B cell (primary cell): ENCODE results near the gene RAE1. TPM values are rescaled to one million over a fixed set of nuclear protein-coding genes. Genes with fewer than 3 reads are reported as not detected.
"Not testable (repeated sequence)": the region's sequence is repeated elsewhere in the genome, so short reads cannot be mapped to it uniquely, and the experiment has no call there.

Experiments
- ATAC-seq: fragments of 200-7000 bp; cut with Tn5 transposase; one replicate; pipeline ENCODE4 v1.10.0; 2021; ENCODE audit warnings: low read depth, mild to moderate bottlenecking, moderate number of reproducible peaks, moderate library complexity
- CTCF ChIA-PET: fragments of 350-600 bp; sonication (Branson Sonifier 250); formaldehyde crosslinking; loops from one replicate; lab custom pipeline; 2021; ENCODE audit warnings: antibody characterized with exemption, inconsistent platforms; lab: Charles Lee
- POLR2A ChIA-PET: fragments of 350-600 bp; sonication (Branson Sonifier 250); formaldehyde crosslinking; loops from one replicate; lab custom pipeline; 2021; ENCODE audit warnings: antibody characterized with exemption; lab: Charles Lee
- DNase-seq: peaks from one replicate; pipeline ENCODE4 v3.0.0; 2013
- H2AFZ ChIP-seq: 2 replicates; pipeline ENCODE4 v1.6.1; 2012; ENCODE audit warnings: mild to moderate bottlenecking, low read depth, low read length; ENCODE audit not compliant: insufficient read depth, poor library complexity, severe bottlenecking
- H3K27ac ChIP-seq, 2 donors: 1 replicate in 1 of 2; 2 replicates in 1 of 2; pipeline ENCODE4 v1.5.1; 2012 to 2013; ENCODE audit warnings: low read length in 2 of 2, mild to moderate bottlenecking in 2 of 2, moderate library complexity in 1 of 2
- H3K27me3 ChIP-seq, 4 experiments: fragments of 200-600 bp in 1 of 4; sonication (generic) in 1 of 4; replicated peaks in 1 of 4; 1 replicate in 2 of 4; 2 replicates in 2 of 4; pipeline versions ENCODE4 v1.6.1 to v1.7.0; 2013 to 2016; ENCODE audit warnings: low read length in 3 of 4, mild to moderate bottlenecking in 2 of 4, mixed read lengths in 1 of 4, moderate library complexity in 1 of 4; ENCODE audit not compliant: insufficient read depth in 4 of 4, control insufficient read depth in 3 of 4; ENCODE audit errors: control extremely low read depth in 1 of 4
- H3K36me3 ChIP-seq, 2 experiments: replicated peaks in 1 of 2; 1 replicate in 1 of 2; 2 replicates in 1 of 2; pipeline versions ENCODE4 v1.6.1 to v1.7.1; 2013; ENCODE audit warnings: low read length in 1 of 2; ENCODE audit not compliant: insufficient read depth in 2 of 2, control insufficient read depth in 1 of 2; ENCODE audit errors: control extremely low read depth in 1 of 2, extremely low read depth in 1 of 2
- H3K4me1 ChIP-seq, 2 donors: fragments of 200-600 bp in 1 of 2; sonication (generic) in 1 of 2; 1 replicate in 1 of 2; 2 replicates in 1 of 2; pipeline versions ENCODE4 v1.5.1 to v1.6.1; 2013 to 2017; ENCODE audit warnings: low read length in 2 of 2; ENCODE audit not compliant: control insufficient read depth in 2 of 2, insufficient read depth in 2 of 2
- H3K4me2 ChIP-seq: replicated peaks from 2 replicates; pipeline ENCODE3; 2012; ENCODE audit warnings: mild to moderate bottlenecking, low read depth, low read length; ENCODE audit not compliant: poor library complexity, severe bottlenecking
- H3K4me3 ChIP-seq, 5 experiments: fragments of 200-600 bp in 1 of 5; sonication (generic) in 1 of 5; 1 replicate in 3 of 5; 2 replicates in 2 of 5; pipeline versions ENCODE4 v1.5.1 to v1.7.0; 2011 to 2016; ENCODE audit warnings: low read length in 4 of 5, mild to moderate bottlenecking in 4 of 5, low read depth in 2 of 5, control low read depth in 1 of 5, moderate library complexity in 1 of 5; ENCODE audit not compliant: insufficient read depth in 1 of 5; ENCODE audit errors: control extremely low read depth in 1 of 5, extremely low read depth in 1 of 5
- H3K79me2 ChIP-seq: fragments of 200-600 bp; sonication (generic); one replicate; pipeline ENCODE4 v1.6.0; 2016; ENCODE audit warnings: low read length; ENCODE audit not compliant: control insufficient read depth, insufficient read depth
- H3K9ac ChIP-seq: fragments of 200-600 bp; sonication (generic); 2 replicates; pipeline ENCODE4 v1.6.1; 2017; ENCODE audit warnings: mild to moderate bottlenecking, low read length, moderate library complexity
- H3K9me3 ChIP-seq, 3 donors: one replicate each; pipeline versions ENCODE4 v1.6.1 to v1.7.1; 2013; ENCODE audit warnings: low read length in 2 of 3; ENCODE audit not compliant: control insufficient read depth in 2 of 3, insufficient read depth in 1 of 3; ENCODE audit errors: control extremely low read depth in 1 of 3
- H4K20me1 ChIP-seq: 2 replicates; pipeline ENCODE4 v1.6.0; 2012; ENCODE audit warnings: mild to moderate bottlenecking, low read length; ENCODE audit not compliant: insufficient read depth, control insufficient read depth, poor library complexity, severe bottlenecking
- H3K27ac Mint-ChIP-seq: one replicate; pipeline ENCODE4 v1.8.0; 2021; ENCODE audit warnings: mixed read lengths
- H3K27me3 Mint-ChIP-seq: one replicate; pipeline ENCODE4 v1.8.0; 2021; ENCODE audit warnings: mixed read lengths
- H3K4me1 Mint-ChIP-seq: one replicate; pipeline ENCODE4 v1.8.0; 2021; ENCODE audit warnings: mixed read lengths
- H3K4me3 Mint-ChIP-seq: one replicate; pipeline ENCODE4 v1.8.0; 2021; ENCODE audit warnings: mixed read lengths
- H3K9me3 Mint-ChIP-seq: one replicate; pipeline ENCODE4 v1.8.0; 2022; ENCODE audit warnings: mixed read lengths; ENCODE audit not compliant: insufficient read depth
- EZH2 ChIP-seq: IDR thresholded peaks from 2 replicates; pipeline ENCODE4 v1.6.1; 2012; ENCODE audit warnings: borderline replicate concordance, low read depth, mild to moderate bottlenecking, moderate library complexity, low read length; ENCODE audit not compliant: insufficient read depth, poor library complexity, severe bottlenecking
- WGBS: methylation state at CpG from one replicate; pipeline ENCODE4 v1.1.5; 2013; ENCODE audit warnings: missing lambda C conversion rate; ENCODE audit not compliant: insufficient coverage; 5-methylcytosine and 5-hydroxymethylcytosine counted together
- intact Hi-C: fragments of 100-400 bp; cut with micrococcal nuclease; formaldehyde crosslinking; loops from one replicate; pipeline ENCODE4 v1.10.0; 2022
- polyA plus RNA-seq: library from polyadenylated mRNA; depleted of rRNA; stranded (reverse); fragments of >200 nt; gene quantifications from 2 replicates; pipeline ENCODE4 v1.2.3, GENCODE V29; 2012
- total RNA-seq, 2 donors: library from RNA; stranded (reverse); fragments of 120-200 nt in 1 of 2; gene quantifications; 1 replicate in 1 of 2; 2 replicates in 1 of 2; pipeline versions ENCODE4 v1.2.3 to v1.2.4, GENCODE V29; 2013 to 2022
- TF ChIP-seq, protein P1 (sequence below): fragments of 200-600 bp; IDR thresholded peaks from one replicate; pipeline ENCODE4 v1.8.0; 2022; ENCODE audit warnings: antibody characterized with exemption, mild to moderate bottlenecking

RAE1 gene
- total and polyA plus RNA-seq, 2 donors (not counting 1 experiment from before 2014, with no cell fraction given): 32.6 to 33.3 TPM

- TF ChIP-seq, protein P1, sequence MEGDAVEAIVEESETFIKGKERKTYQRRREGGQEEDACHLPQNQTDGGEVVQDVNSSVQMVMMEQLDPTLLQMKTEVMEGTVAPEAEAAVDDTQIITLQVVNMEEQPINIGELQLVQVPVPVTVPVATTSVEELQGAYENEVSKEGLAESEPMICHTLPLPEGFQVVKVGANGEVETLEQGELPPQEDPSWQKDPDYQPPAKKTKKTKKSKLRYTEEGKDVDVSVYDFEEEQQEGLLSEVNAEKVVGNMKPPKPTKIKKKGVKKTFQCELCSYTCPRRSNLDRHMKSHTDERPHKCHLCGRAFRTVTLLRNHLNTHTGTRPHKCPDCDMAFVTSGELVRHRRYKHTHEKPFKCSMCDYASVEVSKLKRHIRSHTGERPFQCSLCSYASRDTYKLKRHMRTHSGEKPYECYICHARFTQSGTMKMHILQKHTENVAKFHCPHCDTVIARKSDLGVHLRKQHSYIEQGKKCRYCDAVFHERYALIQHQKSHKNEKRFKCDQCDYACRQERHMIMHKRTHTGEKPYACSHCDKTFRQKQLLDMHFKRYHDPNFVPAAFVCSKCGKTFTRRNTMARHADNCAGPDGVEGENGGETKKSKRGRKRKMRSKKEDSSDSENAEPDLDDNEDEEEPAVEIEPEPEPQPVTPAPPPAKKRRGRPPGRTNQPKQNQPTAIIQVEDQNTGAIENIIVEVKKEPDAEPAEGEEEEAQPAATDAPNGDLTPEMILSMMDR: no peak
- TF ChIP-seq EZH2: no peak
- Histone ChIP-seq H4K20me1 (no peaks in the 10 kb centered on the region), H3K9me3 (peaks cover 0 to 7% (median 0%) of the 10 kb centered on the region in 3 donors), H3K4me2 (no peak overlapping the region), H3K36me3 (no peaks in the 10 kb centered on the region), H3K4me3 (no peak overlapping the region), H2AFZ (no peak overlapping the region), H3K4me1 (peaks cover 0 to under 1% of the 10 kb centered on the region in 2 donors), H3K27ac (no peak overlapping the region), H3K9ac (no peak overlapping the region), H3K27me3 (no peaks in the 10 kb centered on the region), H3K79me2 (no peaks in the 10 kb centered on the region)
- peak overlapping the region; percentile 70 for H3K27ac Mint-ChIP-seq
- H3K9me3 Mint-ChIP-seq: no peaks in the 10 kb centered on the region
- no peak overlapping the region for H3K4me3 Mint-ChIP-seq
- H3K27me3 Mint-ChIP-seq: no peaks in the 10 kb centered on the region
- H3K4me1 Mint-ChIP-seq: peaks cover 6% of the 10 kb centered on the region
- intact Hi-C loops: no loop called here
- ATAC-seq (no peak), DNase-seq (no peak)
- CTCF ChIA-PET: interaction anchor here (0.8 to 1.6 kb wide), 5 partner anchors 12 to 37 kb away, joined by 3 to 5 read pairs (median 3); no protein-coding TSS in a partner anchor
- 85% methylated on average over 14 of the region's 17 CpGs for WGBS
- POLR2A ChIA-PET: interaction anchor here (0.8 to 1.2 kb wide), 2 partner anchors 9 to 20 kb away, joined by 3 read pairs; no protein-coding TSS in a partner anchor
Observed at GRCh38 chr20:57417830-57418780, 67.0 kb downstream of the RAE1 start.

GRCh38 chr20:57419479-57419878 lies 68.4 kb downstream of the RAE1 start:
- Histone ChIP-seq H3K4me1 (peaks cover 13 to 14% of the 10 kb centered on the region in 2 donors), H3K9me3 (peaks cover 0 to 11% (median 0%) of the 10 kb centered on the region in 3 donors)
- H3K4me2 ChIP-seq, DNase-seq, H3K27me3 Mint-ChIP-seq, H3K27me3 ChIP-seq, H4K20me1 ChIP-seq, intact Hi-C loops, H3K27ac ChIP-seq, H3K27ac Mint-ChIP-seq, H3K9me3 Mint-ChIP-seq, H3K9ac ChIP-seq, H3K4me3 ChIP-seq, H3K79me2 ChIP-seq, H3K36me3 ChIP-seq, H2AFZ ChIP-seq, H3K4me3 Mint-ChIP-seq, ATAC-seq: not testable (repeated sequence)
- CTCF ChIA-PET: interaction anchor here (0.8 to 1.6 kb wide), 2 partner anchors 16 kb away, joined by 3 to 5 read pairs; no protein-coding TSS in a partner anchor
- peaks cover 14% of the 10 kb centered on the region for H3K4me1 Mint-ChIP-seq
- POLR2A ChIA-PET: interaction anchor here (0.6 to 1.2 kb wide), 2 partner anchors 10 to 11 kb away, joined by 3 read pairs; no protein-coding TSS in a partner anchor
- no CpG with 5 or more reads among the region's 4 CpGs for WGBS
